GM18526 (cell line): ENCODE data around the gene SUCLG1.

Source experiments
- POLR2A ChIP-seq: IDR thresholded peaks from 3 replicates; pipeline ENCODE4 v1.6.1; 2011; ENCODE audit not compliant: insufficient read length; ENCODE audit errors: extremely low read depth

The SUCLG1 gene

GRCh38 chr2:84459018-84459943, at the start of gene SUCLG1:
Gene SUCLG1, minus strand, starts transcription at chr2:84459280. Its CDS starts 11 bp downstream, at chr2:84459269.
- peak; percentile 67 for TF ChIP-seq POLR2A

GRCh38 chr2:84498150-84498799, 39.2 kb upstream of the SUCLG1 start:
- TF ChIP-seq POLR2A = no peak

GRCh38 chr2:84497285-84497684, 38.2 kb upstream of the SUCLG1 start:
- TF ChIP-seq POLR2A = no peak

GRCh38 chr2:84496386-84496785, 37.3 kb upstream of the SUCLG1 start:
- no peak for TF ChIP-seq POLR2A

- TF ChIP-seq POLR2A = no peak
Measured at GRCh38 chr2:84495539-84496146, 36.6 kb upstream of the SUCLG1 start.

- TF ChIP-seq POLR2A = no peak
Measured at GRCh38 chr2:84494070-84494469, 35.0 kb upstream of the SUCLG1 start.

- no peak for TF ChIP-seq POLR2A
Measured at GRCh38 chr2:84493514-84493913, 34.4 kb upstream of the SUCLG1 start.

GRCh38 chr2:84492571-84492970, 33.5 kb upstream of the SUCLG1 start:
- no peak for TF ChIP-seq POLR2A

GRCh38 chr2:84491741-84492140, 32.7 kb upstream of the SUCLG1 start:
- no peak for TF ChIP-seq POLR2A

GRCh38 chr2:84491256-84491655, 32.2 kb upstream of the SUCLG1 start:
- no peak for TF ChIP-seq POLR2A

- no peak for TF ChIP-seq POLR2A
Measured at GRCh38 chr2:84487298-84487996, 28.4 kb upstream of the SUCLG1 start.

- TF ChIP-seq POLR2A = no peak
Measured at GRCh38 chr2:84486441-84487115, 27.5 kb upstream of the SUCLG1 start.

- no peak for TF ChIP-seq POLR2A
Measured at GRCh38 chr2:84483320-84483719, 24.2 kb upstream of the SUCLG1 start.

- TF ChIP-seq POLR2A = no peak
Measured at GRCh38 chr2:84482603-84483002, 23.5 kb upstream of the SUCLG1 start.

- TF ChIP-seq POLR2A = no peak
Measured at GRCh38 chr2:84481702-84482101, 22.6 kb upstream of the SUCLG1 start.
